OCI-LY1 (cell line): ENCODE results near the gene SLC24A3.

Experiments used
- H2AFZ ChIP-seq: fragments of 200-600 bp; sonication (generic), shearing (Covaris generic); 2 replicates; pipeline ENCODE4 v1.6.0; 2014; ENCODE audit warnings: antibody characterized with exemption, mild to moderate bottlenecking, low read length
- H3F3A ChIP-seq: fragments of 200-600 bp; sonication (generic), shearing (Covaris generic); 2 replicates; pipeline ENCODE4 v1.6.0; 2014; ENCODE audit warnings: mild to moderate bottlenecking, antibody characterized with exemption, low read length, moderate library complexity; ENCODE audit not compliant: insufficient read depth
- H3K27ac ChIP-seq: fragments of 200-600 bp; sonication (generic); 2 replicates; pipeline ENCODE4 v1.5.1; 2014; ENCODE audit warnings: low read length, mixed run types, mild to moderate bottlenecking, low read depth; ENCODE audit not compliant: poor library complexity, severe bottlenecking
- H3K27me3 ChIP-seq: fragments of 200-600 bp; sonication (generic); 2 replicates; pipeline ENCODE4 v1.6.0; 2014; ENCODE audit warnings: antibody characterized with exemption, mild to moderate bottlenecking, low read length, moderate library complexity; ENCODE audit not compliant: insufficient read depth
- H3K36me3 ChIP-seq: fragments of 200-600 bp; sonication (generic); 2 replicates; pipeline ENCODE4 v1.6.1; 2014; ENCODE audit warnings: mild to moderate bottlenecking, antibody characterized with exemption, low read length, moderate library complexity, mixed read lengths; ENCODE audit not compliant: insufficient read depth
- H3K4me1 ChIP-seq: fragments of 200-600 bp; sonication (generic); 2 replicates; pipeline ENCODE4 v1.5.1; 2014; ENCODE audit warnings: mild to moderate bottlenecking, low read length, moderate library complexity; ENCODE audit not compliant: insufficient read depth, severe bottlenecking
- H3K4me2 ChIP-seq: fragments of 200-600 bp; sonication (generic), shearing (Covaris generic); 2 replicates; pipeline ENCODE4 v1.6.1; 2014; ENCODE audit warnings: low read length
- H3K4me3 ChIP-seq: fragments of 200-600 bp; sonication (generic); 2 replicates; pipeline ENCODE4 v1.5.1; 2014; ENCODE audit warnings: low read length, low read depth, mild to moderate bottlenecking, mixed read lengths; ENCODE audit not compliant: poor library complexity, severe bottlenecking
- H3K79me2 ChIP-seq: fragments of 200-600 bp; shearing (Covaris generic); 2 replicates; pipeline ENCODE4 v1.6.1; 2016; ENCODE audit warnings: mixed run types, low read length, mixed read lengths; ENCODE audit not compliant: insufficient read depth
- H3K9ac ChIP-seq: fragments of 200-600 bp; sonication (generic), shearing (Covaris generic); 2 replicates; pipeline ENCODE4 v1.6.1; 2014; ENCODE audit warnings: mild to moderate bottlenecking, low read length, mixed read lengths
- H3K9me2 ChIP-seq: fragments of 200-600 bp; sonication (generic), shearing (Covaris generic); 2 replicates; pipeline ENCODE4 v1.6.1; 2014; ENCODE audit warnings: low read depth, mild to moderate bottlenecking, low read length, mixed read lengths
- H3K9me3 ChIP-seq: fragments of 200-600 bp; shearing (Covaris generic); 2 replicates; pipeline ENCODE4 v1.6.1; 2014; ENCODE audit warnings: low read length, mixed read lengths
- H4K20me1 ChIP-seq: fragments of 200-600 bp; sonication (generic), shearing (Covaris generic); 2 replicates; pipeline ENCODE4 v1.6.0; 2016; ENCODE audit warnings: mild to moderate bottlenecking, low read length; ENCODE audit not compliant: insufficient read depth
- CTCF ChIP-seq: fragments of 200-600 bp; sonication (generic), shearing (Covaris generic); IDR thresholded peaks from 2 replicates; pipeline ENCODE4 v1.5.1; 2017; ENCODE audit warnings: mild to moderate bottlenecking, antibody characterized with exemption, low read length, moderate library complexity, mixed read lengths
- EZH2 ChIP-seq: fragments of 200-600 bp; sonication (generic), shearing (Covaris generic); IDR thresholded peaks from 2 replicates; pipeline ENCODE4 v1.8.0; 2017; ENCODE audit warnings: borderline replicate concordance, mixed run types, mild to moderate bottlenecking, antibody characterized with exemption, low read length, moderate library complexity, mixed read lengths

Gene SLC24A3

GRCh38 chr20:19453410-19453809 lies 241.0 kb downstream of the SLC24A3 start:
- Histone ChIP-seq H3K79me2 (no peaks in the 10 kb centered on the region), H3F3A (no peaks in the 10 kb centered on the region), H4K20me1 (no peaks in the 10 kb centered on the region), H3K36me3 (no peaks in the 10 kb centered on the region), H3K27me3 (no peaks in the 10 kb centered on the region), H3K4me2 (no peak overlapping the region), H3K9me3 (no peaks in the 10 kb centered on the region), H3K9ac (no peak overlapping the region), H3K9me2 (no peaks in the 10 kb centered on the region), H3K4me3 (no peak overlapping the region), H2AFZ (no peak overlapping the region), H3K4me1 (no peaks in the 10 kb centered on the region), H3K27ac (no peak overlapping the region)
- TF ChIP-seq CTCF, result no peak
- no peak for TF ChIP-seq EZH2

DNA sequence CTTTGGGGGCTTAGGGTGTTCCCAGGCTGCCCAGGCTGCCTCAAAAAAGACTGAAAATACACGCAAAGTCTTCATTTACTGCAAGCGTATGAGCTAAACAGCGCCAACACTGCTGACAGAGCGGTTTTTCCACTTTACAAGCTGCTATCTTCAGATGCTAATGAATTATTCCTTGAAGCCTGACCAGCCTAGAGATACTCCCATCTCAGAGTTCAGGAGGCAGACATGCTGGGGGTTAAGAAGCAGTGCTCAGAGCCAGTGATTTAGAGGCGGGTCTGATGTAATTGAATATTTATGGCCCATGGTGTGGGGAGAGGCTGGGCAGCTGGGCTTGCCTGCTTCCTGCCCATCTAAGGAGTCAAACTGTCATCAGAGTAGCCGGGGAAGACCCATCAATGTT lies 241.4 kb downstream of the SLC24A3 start:
- Histone ChIP-seq H3K9me3 (no peaks in the 10 kb centered on the region), H3K4me2 (no peak overlapping the region), H3F3A (no peaks in the 10 kb centered on the region), H3K79me2 (no peaks in the 10 kb centered on the region), H2AFZ (no peak overlapping the region), H3K27me3 (no peaks in the 10 kb centered on the region), H3K27ac (no peak overlapping the region), H4K20me1 (no peaks in the 10 kb centered on the region), H3K9me2 (no peaks in the 10 kb centered on the region), H3K4me1 (no peaks in the 10 kb centered on the region), H3K4me3 (no peak overlapping the region), H3K9ac (no peak overlapping the region), H3K36me3 (no peaks in the 10 kb centered on the region)
- TF ChIP-seq EZH2, result no peak
- no peak for TF ChIP-seq CTCF

DNA sequence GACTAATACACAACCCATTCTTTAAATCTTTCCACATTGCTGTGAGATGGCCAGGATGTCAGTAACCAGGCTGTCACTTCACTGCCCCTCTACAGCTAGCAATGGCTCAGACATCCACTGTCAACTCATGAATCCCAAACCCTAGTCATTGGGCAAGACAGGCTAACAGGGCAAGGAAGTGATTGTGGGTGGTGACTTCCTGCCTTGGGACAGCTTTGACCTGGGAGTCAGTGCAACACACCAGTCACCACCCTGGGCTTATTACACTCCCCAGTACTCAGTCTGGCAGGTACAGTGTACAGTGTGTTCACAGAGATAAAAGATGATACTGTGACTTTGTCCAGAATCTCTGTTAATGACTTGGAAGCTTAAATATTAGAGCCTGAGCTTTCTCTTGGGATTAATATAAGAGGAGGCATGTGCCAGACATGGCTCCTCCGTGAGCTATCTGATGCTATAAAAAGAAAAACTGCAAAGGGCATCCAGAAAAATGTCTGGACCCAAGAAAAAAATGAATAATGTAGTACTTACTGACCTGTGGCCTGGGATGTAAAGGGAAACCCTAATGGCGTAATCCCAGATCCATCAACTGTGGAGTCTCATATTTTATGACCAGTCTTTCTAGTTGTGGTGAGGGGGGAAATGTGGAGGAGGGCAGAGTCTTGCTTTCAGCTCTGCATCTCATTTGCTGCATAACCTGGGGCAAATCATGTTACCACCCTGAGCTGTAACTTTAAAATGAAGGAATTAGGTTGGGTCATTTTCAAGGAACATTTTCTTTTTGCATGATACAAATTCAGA lies 244.4 kb downstream of the SLC24A3 start:
- no peak overlapping the region for H3K9ac ChIP-seq
- H3K9me2 ChIP-seq, result no peaks in the 10 kb centered on the region
- H4K20me1 ChIP-seq, result no peaks in the 10 kb centered on the region
- H3K27ac ChIP-seq, result no peak overlapping the region
- H2AFZ ChIP-seq, result no peak overlapping the region
- no peak overlapping the region for H3K4me3 ChIP-seq
- H3K9me3 ChIP-seq, result no peaks in the 10 kb centered on the region
- H3K27me3 ChIP-seq, result no peaks in the 10 kb centered on the region
- TF ChIP-seq CTCF (no peak), EZH2 (no peak)
- H3F3A ChIP-seq, result no peaks in the 10 kb centered on the region
- H3K79me2 ChIP-seq, result no peaks in the 10 kb centered on the region
- no peaks in the 10 kb centered on the region for H3K36me3 ChIP-seq
- H3K4me1 ChIP-seq, result no peaks in the 10 kb centered on the region
- H3K4me2 ChIP-seq, result no peak overlapping the region
